Measurements from ENCODE around the gene MACROD1.

DNA sequence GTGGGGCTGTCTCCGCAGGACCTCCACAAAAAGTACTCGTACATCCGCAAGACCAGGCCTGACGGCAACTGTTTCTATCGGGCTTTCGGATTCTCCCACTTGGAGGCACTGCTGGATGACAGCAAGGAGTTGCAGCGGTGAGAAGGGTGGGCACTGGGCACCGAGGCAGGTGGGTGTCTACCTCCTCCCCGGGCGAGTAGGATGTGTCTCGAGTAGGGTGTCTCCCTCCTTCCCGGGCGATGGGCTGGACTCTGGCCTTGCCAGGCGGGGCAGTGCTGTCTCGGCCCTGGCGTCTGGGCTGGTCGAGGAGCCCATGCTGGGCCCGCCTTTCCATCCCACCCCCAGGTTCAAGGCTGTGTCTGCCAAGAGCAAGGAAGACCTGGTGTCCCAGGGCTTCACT, 169.4 kb downstream of the MACROD1 start:
- TF ChIP-seq, protein P1, sequence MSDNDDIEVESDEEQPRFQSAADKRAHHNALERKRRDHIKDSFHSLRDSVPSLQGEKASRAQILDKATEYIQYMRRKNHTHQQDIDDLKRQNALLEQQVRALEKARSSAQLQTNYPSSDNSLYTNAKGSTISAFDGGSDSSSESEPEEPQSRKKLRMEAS (IDR thresholded peaks at IDR 0.05), result no peak
- no peak for TF ChIP-seq ZBTB7A (IDR thresholded peaks at IDR 0.05; ENCODE audit: low read depth)
- TF ChIP-seq, protein P2, sequence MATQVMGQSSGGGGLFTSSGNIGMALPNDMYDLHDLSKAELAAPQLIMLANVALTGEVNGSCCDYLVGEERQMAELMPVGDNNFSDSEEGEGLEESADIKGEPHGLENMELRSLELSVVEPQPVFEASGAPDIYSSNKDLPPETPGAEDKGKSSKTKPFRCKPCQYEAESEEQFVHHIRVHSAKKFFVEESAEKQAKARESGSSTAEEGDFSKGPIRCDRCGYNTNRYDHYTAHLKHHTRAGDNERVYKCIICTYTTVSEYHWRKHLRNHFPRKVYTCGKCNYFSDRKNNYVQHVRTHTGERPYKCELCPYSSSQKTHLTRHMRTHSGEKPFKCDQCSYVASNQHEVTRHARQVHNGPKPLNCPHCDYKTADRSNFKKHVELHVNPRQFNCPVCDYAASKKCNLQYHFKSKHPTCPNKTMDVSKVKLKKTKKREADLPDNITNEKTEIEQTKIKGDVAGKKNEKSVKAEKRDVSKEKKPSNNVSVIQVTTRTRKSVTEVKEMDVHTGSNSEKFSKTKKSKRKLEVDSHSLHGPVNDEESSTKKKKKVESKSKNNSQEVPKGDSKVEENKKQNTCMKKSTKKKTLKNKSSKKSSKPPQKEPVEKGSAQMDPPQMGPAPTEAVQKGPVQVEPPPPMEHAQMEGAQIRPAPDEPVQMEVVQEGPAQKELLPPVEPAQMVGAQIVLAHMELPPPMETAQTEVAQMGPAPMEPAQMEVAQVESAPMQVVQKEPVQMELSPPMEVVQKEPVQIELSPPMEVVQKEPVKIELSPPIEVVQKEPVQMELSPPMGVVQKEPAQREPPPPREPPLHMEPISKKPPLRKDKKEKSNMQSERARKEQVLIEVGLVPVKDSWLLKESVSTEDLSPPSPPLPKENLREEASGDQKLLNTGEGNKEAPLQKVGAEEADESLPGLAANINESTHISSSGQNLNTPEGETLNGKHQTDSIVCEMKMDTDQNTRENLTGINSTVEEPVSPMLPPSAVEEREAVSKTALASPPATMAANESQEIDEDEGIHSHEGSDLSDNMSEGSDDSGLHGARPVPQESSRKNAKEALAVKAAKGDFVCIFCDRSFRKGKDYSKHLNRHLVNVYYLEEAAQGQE (IDR thresholded peaks at IDR 0.05; ENCODE audit: low read depth), result no peak
- no peak for TF ChIP-seq CEBPB (IDR thresholded peaks at IDR 0.05)
- TF ChIP-seq RAD21 (IDR thresholded peaks at IDR 0.05; ENCODE audit: low read depth), result no peak
- no peak for TF ChIP-seq NFIC (IDR thresholded peaks at IDR 0.05)
- TF ChIP-seq TCF12 (IDR thresholded peaks at IDR 0.05; ENCODE audit: low read depth), result no peak
- no peak for TF ChIP-seq EP300 (IDR thresholded peaks at IDR 0.05; ENCODE audit: borderline replicate concordance)
- TF ChIP-seq, protein P3, sequence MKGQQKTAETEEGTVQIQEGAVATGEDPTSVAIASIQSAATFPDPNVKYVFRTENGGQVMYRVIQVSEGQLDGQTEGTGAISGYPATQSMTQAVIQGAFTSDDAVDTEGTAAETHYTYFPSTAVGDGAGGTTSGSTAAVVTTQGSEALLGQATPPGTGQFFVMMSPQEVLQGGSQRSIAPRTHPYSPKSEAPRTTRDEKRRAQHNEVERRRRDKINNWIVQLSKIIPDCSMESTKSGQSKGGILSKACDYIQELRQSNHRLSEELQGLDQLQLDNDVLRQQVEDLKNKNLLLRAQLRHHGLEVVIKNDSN (IDR thresholded peaks at IDR 0.05), result no peak
- TF ChIP-seq CREB1 (IDR thresholded peaks at IDR 0.05; ENCODE audit: low read depth), result no peak
- TF ChIP-seq YY1 (IDR thresholded peaks at IDR 0.05; ENCODE audit: low read depth), result no peak
- no peak for TF ChIP-seq TAF1 (IDR thresholded peaks at IDR 0.05; ENCODE audit: low read depth)
- TF ChIP-seq FOXM1 (IDR thresholded peaks at IDR 0.05; ENCODE audit: borderline replicate concordance, low read depth), result no peak
- TF ChIP-seq TEAD4 (IDR thresholded peaks at IDR 0.05), result no peak

Data from Ishikawa (cell line).